HTR-8/SVneo (cell line): ENCODE results near the gene HDAC1.
A peak's percentile ranks its signal among the peaks of the same experiment; 100 is the strongest.

ENCODE experiments used
- DNase-seq: peaks from one replicate; pipeline ENCODE4 v3.0.0; 2011; ENCODE audit warnings: low spot score, mixed read lengths; ENCODE audit not compliant: insufficient read length
- FAIRE-seq: peaks from 2 replicates; lab custom pipeline; 2011; peaks lifted over from hg19 to GRCh38; lab: Jason Lieb, UNC

The HDAC1 gene

GRCh38 chr1:32321712-32322291 is 29.9 kb downstream of the HDAC1 start:
- DNase-seq, result no peak
- no peak for FAIRE-seq

GRCh38 chr1:32327204-32327603 is 35.3 kb downstream of the HDAC1 start:
- DNase-seq (no peak), FAIRE-seq (no peak)

- DNase-seq, result no peak
- no peak for FAIRE-seq
Observed at GRCh38 chr1:32329931-32330466, 38.1 kb downstream of the HDAC1 start.

GRCh38 chr1:32330558-32331151 is 38.8 kb downstream of the HDAC1 start:
- FAIRE-seq (no peak), DNase-seq (no peak)

GRCh38 chr1:32331549-32331948 is 39.7 kb downstream of the HDAC1 start:
- DNase-seq, result no peak
- FAIRE-seq, result no peak

GRCh38 chr1:32332290-32333079 is 40.6 kb downstream of the HDAC1 start:
- DNase-seq (no peak), FAIRE-seq (no peak)

- FAIRE-seq, result no peak
- no peak for DNase-seq
Observed at GRCh38 chr1:32333251-32333963, 41.5 kb downstream of the HDAC1 start.

GRCh38 chr1:32334274-32334861 is 42.5 kb downstream of the HDAC1 start:
- FAIRE-seq, result no peak
- DNase-seq, result no peak

- FAIRE-seq (no peak), DNase-seq (peak; percentile 47)
Observed at GRCh38 chr1:32334864-32335534, 43.1 kb downstream of the HDAC1 start.

GRCh38 chr1:32335535-32335789 is 43.6 kb downstream of the HDAC1 start:
- FAIRE-seq (no peak), DNase-seq (no peak)

GRCh38 chr1:32335790-32336590 is 44.1 kb downstream of the HDAC1 start, which contains the start of gene MARCKSL1:
MARCKSL1 (minus strand) TSS chr1:32336233; CDS start chr1:32336033, 200 bp downstream.
- FAIRE-seq (no peak), DNase-seq (peak; percentile 54)

- FAIRE-seq (no peak), DNase-seq (no peak)
Observed at GRCh38 chr1:32336591-32336932, 44.7 kb downstream of the HDAC1 start.

- DNase-seq, result no peak
- FAIRE-seq, result no peak
Observed at GRCh38 chr1:32336963-32337675, 45.2 kb downstream of the HDAC1 start.

GRCh38 chr1:32337855-32338636 is 46.2 kb downstream of the HDAC1 start:
- DNase-seq, result no peak
- no peak for FAIRE-seq

GRCh38 chr1:32338637-32339145 is 46.8 kb downstream of the HDAC1 start:
- no peak for FAIRE-seq
- no peak for DNase-seq

- FAIRE-seq (no peak), DNase-seq (no peak)
Observed at GRCh38 chr1:32339363-32339978, 47.6 kb downstream of the HDAC1 start.

GRCh38 chr1:32341186-32341757 is 49.4 kb downstream of the HDAC1 start:
- FAIRE-seq, result no peak
- no peak for DNase-seq
